GM18867 (cell line): Measurements from ENCODE around the gene TBR1.

Experiments
- ATAC-seq: cut with Tn5 transposase; IDR thresholded peaks from one replicate; pipeline ENCODE4 v1.9.1; 2021; ENCODE audit warnings: mild to moderate bottlenecking, moderate library complexity; ENCODE audit not compliant: unreplicated experiment

The TBR1 gene

DNA sequence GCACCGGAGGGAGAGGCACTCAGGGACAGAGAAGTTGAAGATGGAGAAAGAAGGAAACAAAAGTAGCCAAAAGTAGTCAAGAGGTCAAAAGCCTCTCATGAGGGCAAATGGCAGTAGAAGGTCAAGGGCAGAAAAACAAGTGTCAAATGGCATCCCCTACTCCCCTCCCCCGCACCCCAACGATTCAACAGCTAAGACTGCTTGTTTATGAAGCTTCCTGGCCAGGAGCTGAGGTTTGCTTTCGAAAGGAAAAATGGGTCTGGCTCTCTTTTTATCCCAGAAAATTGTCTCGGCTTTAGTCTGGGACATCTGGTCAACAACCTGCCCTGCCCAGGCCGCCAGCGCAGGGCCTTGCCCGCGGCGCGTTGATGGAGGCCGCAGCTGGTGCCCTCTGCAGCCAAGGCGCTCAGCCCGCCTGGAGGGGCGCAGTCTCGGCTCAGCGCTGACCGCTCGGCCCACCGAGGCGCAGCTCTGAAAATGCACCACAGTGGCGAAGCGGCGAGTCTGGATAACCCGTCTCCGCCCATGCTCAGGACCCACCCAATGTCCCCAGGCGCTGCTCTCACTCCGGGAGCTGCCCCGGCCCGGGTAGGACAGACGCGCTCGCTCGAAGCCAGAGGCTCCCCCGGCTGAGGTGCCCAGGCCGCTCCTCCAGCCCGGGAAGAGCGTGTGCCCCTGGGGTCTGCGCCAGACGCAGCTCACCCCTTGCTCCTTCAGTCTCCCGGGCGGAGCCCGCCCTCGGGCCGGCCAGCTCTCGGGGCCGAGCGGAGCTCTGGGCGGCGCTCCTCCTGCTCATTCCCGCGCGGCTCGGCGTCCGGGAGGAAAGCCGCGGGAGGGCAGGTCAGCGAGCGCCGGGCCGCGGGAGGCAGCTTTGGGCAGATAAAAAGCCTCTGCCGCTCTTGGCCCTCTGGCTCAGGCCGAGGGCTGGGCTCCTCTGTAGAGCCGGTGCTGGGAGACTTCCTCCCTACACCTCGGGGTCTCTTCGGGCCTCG is 1.8 kb upstream of the TBR1 start:
- ATAC-seq, result peak; percentile 41

DNA sequence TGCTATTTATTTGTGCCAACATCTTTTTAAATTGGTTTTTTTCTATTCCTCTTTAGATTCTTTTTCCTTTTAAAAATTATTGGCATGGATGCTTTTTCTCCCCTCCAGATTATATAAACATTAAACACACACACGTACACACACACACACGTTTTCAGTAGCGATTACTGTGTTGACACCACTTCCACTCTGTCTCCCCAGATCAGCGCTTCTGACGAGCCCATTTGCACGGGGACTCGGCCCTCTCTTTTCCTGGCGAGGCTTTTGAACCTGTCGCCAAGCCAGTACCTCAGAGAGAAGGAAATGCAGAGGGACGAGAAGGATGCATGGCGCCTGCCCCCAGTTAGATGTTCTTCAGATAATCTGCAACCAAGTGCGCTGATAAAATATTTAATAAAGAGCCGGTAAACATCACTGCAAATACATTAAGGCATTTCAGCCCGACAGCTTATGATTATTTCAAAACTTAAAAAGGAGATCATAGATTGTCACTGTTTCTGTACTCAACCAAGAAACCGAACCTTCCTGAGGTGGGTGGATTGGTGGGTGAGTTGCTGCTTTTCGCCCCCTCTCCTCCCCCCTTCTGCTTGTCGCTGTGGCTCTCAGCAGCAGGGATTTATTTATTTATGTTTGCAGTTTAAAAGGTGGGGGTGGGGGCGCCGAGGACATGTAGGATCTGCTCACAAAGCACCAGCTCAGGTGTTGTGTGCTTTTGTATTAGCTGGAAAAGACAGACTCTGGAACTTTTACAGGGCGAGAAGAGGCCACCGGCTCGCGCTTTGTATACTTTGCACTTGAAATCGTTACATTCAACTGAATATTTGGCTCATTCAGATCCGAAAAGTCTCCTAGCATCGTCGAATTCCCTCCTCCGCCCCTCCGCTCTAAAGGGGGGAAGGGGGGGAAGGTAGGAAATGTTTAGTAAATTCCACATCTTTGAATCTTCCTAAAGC is 787 bp upstream of the TBR1 start:
- peak; percentile 27 for ATAC-seq

DNA sequence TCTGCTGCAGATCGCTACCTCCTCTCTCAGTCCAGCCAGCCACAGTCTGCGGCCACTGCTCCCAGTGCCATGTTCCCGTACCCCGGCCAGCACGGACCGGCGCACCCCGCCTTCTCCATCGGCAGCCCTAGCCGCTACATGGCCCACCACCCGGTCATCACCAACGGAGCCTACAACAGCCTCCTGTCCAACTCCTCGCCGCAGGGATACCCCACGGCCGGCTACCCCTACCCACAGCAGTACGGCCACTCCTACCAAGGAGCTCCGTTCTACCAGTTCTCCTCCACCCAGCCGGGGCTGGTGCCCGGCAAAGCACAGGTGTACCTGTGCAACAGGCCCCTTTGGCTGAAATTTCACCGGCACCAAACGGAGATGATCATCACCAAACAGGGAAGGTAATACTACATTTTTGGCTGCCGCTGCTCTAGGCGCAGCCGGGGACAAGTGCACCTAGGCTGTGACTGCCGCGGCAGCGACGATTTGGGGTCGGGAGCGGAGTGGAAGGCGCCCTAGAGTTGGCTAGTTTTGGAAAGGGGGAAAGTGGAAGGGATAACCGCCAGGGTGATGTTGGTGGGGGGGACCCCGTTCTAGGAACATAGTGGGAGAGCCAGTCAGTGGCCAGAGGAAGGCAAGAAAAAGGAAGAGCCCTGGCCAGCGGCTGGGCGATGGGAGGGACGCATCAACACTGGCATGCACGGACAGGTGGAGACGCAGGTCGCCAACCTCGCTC is 776 bp downstream of the TBR1 start:
- no peak for ATAC-seq

DNA sequence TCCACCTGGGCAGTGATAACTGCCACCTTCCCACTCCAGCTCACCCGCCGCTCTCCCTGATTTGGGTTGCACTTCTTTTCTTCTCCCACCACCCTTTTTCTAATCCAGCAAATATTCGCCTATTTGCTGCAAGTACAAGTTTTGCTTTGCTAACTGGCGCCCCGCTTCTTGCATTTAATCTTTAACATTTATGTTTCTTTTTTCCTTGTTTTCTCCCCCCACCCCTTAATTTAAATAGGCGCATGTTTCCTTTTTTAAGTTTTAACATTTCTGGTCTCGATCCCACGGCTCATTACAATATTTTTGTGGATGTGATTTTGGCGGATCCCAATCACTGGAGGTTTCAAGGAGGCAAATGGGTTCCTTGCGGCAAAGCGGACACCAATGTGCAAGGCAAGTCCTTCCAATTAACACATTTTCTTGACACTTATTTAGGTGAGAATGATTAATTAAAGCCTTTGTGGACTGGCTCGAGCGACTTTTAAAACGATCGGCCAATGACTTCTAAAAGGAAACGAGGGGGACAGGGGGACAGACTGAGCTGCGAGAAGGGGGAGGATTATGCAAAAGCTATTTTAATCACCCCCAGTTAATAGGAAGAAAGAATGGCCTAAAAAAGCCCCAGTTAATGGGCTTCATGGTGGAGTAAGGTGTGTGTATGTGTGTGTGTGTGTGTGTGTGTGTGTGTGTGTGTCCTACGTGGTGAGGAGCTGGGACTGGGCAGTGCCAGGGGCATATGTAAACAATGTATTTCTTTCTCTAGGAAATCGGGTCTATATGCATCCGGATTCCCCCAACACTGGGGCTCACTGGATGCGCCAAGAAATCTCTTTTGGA is 1.6 kb downstream of the TBR1 start:
- no peak for ATAC-seq

DNA sequence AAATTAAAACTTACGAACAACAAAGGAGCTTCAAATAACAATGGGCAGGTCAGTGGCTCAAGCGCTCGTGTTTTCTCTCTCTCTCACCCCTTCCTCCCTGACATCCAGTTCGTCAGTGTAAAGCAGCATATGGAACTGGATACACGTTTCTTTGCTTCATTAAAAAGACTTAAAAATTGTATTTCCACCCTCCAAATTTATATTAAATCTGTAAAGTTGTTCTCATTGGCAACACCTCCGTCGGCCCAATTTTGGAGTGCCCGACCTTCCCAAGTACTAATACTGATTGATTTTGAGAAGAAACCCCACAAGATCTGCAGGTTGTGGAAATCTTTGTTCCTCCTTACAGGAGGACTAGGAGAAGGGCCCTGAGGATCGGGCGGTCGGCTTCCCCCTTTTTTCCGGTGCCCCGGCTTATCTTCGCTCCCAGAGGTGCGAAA is 2.2 kb downstream of the TBR1 start:
- ATAC-seq, result no peak

DNA sequence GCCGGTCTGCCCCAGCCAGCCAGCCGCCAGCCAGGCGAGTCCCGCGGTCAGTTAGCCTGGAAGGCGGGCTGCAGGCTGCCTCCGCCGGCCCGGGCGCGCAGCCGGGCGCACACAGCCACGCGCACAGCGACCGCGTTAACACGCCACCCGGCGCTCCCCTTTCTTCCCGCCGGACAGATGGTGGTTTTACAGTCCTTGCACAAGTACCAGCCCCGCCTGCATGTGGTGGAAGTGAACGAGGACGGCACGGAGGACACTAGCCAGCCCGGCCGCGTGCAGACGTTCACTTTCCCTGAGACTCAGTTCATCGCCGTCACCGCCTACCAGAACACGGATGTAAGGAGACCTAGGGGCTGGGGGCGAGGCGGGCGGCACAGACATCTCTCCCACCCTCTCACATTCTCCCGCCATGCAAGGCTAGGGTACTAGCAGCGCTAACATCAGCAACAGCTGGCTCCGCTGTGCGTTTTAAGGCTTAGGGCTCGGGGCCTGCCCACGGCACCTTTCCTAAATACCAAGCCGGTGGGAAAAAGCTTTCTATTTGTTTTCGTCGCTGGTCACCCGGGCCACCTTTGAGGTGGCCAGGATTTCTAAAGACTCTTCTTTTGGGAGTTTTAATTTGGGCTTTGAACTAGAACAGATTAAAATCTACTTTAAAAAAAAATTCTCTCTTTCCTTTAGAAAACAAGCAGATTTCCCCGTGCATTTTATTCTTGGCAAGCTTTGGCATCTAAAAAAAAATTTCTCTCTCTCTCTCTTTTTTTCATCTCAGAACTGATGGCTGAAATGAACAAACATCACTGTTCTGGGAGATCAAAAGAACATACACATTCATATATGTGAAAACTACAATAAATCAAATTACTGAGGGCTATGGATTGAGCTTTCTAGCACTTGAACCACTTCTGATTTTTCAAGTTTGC is 2.9 kb downstream of the TBR1 start:
- no peak for ATAC-seq

DNA sequence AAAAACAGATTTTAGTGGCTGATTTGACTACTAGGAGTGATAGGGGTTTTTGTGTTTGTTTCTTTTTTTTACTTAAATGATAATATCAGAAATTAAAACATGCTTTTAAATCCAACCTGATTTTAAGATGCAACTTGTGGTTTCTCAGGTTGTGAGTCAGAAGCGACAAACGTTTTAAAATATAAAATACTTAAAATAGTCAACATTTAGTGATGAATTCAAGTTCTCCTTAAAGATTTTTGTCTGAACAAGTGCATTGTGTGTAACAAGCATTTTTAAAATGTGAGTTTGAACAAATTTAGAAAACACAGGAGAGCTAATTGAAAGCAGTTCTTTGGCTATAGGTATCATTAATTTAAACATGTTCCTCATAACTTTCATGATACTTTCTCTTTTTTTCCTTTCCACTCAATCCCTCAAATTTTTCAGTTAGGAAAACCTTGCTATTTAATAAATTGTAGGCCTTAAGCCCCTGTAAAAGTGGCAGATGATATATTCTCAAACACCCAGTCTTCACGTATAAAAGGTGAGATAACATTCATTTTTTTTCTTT is 3.6 kb downstream of the TBR1 start:
- no peak for ATAC-seq

DNA sequence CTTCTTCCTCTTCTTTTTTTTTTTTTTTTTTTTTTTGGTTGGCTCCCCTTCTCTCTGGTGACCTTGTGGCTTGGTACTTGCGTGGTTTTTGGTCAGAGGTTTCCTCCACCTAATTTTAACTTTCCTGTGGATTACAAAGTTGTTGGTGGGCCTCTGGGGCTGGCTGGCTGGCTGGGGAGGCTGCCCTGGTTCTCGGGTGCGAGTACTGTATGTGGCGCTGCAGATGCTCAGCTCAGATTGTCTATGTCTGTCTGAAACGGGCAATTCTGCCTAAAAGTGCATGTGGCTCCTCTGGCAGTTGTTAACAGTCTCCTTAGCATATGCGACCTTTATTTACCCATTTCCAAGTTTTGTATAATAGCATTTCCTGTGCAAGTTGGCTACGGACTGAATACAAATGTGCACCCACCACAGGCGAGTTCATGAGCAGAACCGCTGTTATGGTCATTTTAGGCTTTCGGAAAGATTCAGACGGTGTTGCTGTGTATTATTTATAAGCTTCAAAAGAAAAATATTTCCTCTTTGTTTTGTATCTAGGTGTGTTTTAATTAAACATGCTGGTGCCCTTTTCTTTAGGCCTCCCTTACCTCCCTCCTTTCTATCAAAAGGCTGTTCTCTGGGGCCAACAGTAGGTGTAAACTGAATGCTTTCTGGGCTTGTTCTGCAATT is 4.4 kb downstream of the TBR1 start:
- ATAC-seq, result no peak

DNA sequence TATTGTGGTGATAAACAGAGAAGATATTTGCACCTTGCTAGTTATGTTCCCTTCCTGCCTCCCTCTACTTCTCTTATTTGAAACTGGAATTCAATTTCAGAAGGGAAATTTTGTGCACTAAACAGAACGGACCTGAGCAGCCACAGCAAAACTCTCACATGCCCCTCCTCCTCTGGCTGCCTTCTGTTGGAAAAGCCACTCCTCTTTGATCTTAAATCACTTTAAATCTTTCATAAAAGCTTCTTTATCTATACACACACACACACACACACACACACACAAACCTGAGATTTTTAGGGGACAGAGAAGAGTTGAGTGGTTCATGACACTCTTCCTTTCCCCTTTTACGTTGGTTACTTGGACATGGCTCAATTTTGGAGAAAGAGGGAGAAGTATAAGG is 5.6 kb downstream of the TBR1 start:
- ATAC-seq, result no peak

DNA sequence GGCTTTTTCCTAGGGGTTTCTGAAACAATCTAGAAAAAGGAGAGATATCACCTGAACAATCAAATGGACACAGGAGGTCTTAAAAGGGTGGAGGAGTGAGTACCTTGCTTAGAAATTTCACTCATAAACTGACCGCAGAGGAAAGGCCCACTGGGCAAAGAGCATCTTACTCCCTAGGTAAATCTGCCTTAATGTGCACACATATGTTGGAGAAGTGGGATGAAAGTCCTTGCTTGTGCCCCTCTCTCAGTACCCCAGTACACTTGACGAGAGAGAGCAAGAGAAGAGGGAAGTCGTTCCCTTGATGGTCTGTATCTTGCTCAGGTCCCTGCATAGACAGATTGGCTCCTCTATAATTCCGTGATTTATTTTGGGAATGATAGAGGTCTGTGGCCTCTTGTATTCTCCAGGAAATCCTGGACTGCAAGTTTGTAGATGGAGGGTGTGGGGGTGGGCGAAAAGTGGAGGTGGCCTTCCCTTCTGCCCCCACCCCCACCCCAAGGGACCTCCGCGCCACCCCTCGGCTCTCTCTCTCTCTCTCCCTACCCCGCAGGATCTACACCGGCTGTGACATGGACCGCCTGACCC is 6.8 kb downstream of the TBR1 start:
- ATAC-seq, result no peak

DNA sequence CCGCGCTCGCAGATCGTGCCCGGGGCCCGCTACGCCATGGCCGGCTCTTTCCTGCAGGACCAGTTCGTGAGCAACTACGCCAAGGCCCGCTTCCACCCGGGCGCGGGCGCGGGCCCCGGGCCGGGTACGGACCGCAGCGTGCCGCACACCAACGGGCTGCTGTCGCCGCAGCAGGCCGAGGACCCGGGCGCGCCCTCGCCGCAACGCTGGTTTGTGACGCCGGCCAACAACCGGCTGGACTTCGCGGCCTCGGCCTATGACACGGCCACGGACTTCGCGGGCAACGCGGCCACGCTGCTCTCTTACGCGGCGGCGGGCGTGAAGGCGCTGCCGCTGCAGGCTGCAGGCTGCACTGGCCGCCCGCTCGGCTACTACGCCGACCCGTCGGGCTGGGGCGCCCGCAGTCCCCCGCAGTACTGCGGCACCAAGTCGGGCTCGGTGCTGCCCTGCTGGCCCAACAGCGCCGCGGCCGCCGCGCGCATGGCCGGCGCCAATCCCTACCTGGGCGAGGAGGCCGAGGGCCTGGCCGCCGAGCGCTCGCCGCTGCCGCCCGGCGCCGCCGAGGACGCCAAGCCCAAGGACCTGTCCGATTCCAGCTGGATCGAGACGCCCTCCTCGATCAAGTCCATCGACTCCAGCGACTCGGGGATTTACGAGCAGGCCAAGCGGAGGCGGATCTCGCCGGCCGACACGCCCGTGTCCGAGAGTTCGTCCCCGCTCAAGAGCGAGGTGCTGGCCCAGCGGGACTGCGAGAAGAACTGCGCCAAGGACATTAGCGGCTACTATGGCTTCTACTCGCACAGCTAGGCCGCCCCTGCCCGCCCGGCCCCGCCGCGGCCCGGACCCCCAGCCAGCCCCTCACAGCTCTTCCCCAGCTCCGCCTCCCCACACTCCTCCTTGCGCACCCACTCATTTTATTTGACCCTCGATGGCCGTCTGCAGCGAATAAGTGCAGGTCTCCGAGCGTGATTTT is 7.6 kb downstream of the TBR1 start:
- ATAC-seq, result no peak

DNA sequence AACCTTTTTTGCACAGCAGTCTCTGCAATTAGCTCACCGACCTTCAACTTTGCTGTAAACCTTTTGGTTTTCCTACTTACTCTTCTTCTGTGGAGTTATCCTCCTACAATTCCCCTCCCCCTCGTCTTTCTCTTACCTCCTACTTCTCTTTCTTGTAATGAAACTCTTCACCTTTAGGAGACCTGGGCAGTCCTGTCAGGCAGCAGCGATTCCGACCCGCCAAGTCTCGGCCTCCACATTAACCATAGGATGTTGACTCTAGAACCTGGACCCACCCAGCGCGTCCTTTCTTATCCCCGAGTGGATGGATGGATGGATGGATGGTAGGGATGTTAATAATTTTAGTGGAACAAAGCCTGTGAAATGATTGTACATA is 8.3 kb downstream of the TBR1 start:
- ATAC-seq, result no peak

DNA sequence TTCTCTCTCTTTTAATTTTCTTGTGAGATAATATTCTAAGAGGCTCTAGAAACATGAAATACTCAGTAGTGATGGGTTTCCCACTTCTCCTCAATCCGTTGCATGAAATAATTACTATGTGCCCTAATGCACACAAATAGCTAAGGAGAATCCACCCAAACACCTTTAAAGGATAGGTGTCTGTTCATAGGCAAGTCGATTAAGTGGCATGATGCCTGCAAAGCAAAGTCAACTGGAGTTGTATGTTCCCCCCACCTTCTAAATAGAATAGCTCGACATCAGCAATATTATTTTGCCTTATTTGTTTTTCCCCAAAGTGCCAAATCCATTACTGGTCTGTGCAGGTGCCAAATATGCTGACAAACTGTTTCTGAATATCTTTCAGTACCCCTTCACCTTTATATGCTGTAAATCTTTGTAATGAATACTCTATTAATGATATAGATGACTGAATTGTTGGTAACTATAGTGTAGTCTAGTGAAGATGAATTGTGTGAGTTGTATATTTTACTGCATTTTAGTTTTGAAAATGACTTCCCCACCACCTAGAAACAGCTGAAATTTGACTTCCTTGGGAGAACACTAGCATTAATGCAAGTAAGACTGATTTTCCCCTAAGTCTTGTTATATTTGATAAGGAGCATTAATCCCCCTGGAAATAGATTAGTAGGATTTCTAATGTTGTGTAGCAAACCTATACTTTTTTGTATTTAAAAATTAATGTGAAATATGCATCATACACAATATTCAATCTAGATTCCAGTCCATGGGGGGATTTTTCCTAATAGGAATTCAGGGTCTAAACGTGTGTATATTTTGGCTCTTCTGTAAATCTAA is 9.0 kb downstream of the TBR1 start:
- ATAC-seq, result no peak

DNA sequence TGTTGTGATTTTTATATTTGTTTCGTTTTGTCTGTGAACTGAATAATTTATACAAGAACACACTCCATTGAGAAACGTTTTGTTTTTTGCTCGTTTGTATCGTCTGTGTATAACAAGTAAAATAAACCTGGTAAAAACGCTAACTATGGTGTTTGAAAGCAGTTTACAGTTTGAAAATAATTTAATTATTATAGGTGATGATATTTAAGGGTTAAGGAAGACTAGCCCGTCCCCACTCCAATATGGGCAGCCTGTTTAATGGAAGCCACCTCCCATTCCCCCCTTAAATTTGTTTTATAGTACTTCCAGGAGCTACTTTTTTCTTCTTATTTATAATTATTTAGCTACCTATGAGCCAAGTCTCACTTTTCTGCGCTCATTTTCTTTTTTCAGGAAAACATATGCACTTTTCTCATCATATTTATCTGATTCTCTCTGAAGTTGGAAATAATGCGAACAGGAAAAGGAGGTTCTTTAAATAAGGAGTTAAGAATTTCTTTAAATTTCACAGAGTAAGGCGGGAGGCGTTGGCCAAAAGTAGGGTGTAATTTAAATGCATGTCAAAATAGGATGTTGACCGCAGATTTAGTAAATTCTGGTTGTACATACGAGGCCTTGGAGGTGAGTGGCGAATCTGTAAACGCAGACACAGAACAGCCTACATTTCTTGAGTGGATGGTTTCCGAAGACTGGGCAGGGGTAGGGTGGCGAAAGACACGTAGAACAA is 9.8 kb downstream of the TBR1 start:
- ATAC-seq, result no peak

DNA sequence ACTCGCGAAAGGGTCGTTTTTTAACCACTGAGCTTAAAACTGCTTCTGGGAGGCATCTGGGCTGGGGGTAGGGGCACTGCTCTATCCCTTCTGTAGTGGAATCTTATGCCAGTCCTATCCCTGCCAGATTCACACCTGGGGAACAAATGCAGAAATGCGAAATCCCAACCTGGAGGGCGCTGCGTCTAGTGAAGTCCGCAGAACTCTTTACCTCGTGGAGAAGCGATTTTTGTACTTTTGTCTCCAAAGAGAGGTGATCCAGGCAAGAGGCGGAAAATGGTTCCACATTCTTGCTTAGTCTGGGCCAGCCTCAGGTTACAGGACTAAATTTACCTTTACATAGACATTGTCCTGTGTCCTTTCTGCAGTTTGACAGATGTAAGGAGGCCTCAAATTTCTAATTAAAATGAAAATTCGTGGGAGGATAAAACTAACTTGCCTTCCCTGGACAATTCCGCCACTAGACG is 10.4 kb downstream of the TBR1 start:
- ATAC-seq, result no peak
